Measurements from ENCODE around the gene SLC24A3. TPM values are rescaled to one million over a fixed set of nuclear protein-coding genes. Genes with fewer than 3 reads are reported as not detected.

The SLC24A3 gene
- total and polyA plus RNA-seq, 2 of the 13 experiments (the other 11 are each of a cell fraction or from before 2014, with no cell fraction given) = not detected

DNA sequence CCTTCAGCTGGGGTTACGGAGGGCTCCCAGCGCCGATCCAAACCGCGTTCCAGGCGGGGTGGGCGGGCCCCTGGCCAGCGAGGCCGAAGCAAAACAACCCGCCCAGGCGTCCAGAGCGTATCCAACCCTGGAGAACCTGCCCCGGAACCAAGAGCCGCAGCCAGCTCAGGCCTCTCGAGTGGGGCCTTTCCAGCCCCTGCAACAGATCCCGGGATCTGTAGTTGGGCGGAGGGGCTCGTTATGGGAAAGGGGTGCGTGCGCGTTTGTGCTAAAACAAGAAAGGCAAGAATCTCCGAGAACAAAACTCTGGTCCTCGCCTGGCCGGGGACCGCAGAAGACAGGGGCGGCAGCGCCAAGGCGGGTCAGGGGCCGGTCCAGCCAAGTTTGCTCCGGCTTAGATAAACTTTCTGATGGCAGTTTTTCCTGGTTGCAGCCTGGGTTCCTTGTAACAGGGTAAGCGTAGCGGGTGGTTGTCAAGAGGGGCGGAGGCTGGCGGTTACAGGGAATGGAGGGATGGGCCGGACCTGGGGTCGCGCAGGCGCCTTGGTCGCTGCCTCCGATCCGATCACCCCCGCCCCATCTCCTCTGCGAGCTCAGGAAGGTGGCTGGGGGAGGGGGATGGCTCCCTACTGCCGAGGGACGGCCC, 545.2 kb downstream of the SLC24A3 start (continued):
- TF ChIP-seq CSRNP2 (CRISPR knock-in tag; conservative IDR thresholded peaks at IDR 0.05; ENCODE audit: low read depth) (no peak), SMARCC2 (IDR thresholded peaks at IDR 0.05) (no peak), SCMH1 (CRISPR knock-in tag; IDR thresholded peaks at IDR 0.05; ENCODE audit: borderline replicate concordance) (no peak), HNRNPUL1 (IDR thresholded peaks at IDR 0.05; ENCODE audit: low read depth, low read length) (no peak), ZNF549 (CRISPR knock-in tag; IDR thresholded peaks at IDR 0.05) (no peak), PHF8 (CRISPR knock-in tag; IDR thresholded peaks at IDR 0.05) (peak; percentile 74), ZNF768 (CRISPR knock-in tag; IDR thresholded peaks at IDR 0.05) (peak; percentile 59; the same call in 1 of the 2 replicates), ATAD3A (CRISPR knock-in tag; IDR thresholded peaks at IDR 0.05) (0 out of 2 replicates have a peak, but pooled peaks have one; percentile 49), HMG20B (CRISPR knock-in tag; conservative IDR thresholded peaks at IDR 0.05) (no peak), TCF7L2 (IDR thresholded peaks at IDR 0.05; ENCODE audit: low read depth, low read length) (no peak), SALL1 (CRISPR knock-in tag; IDR thresholded peaks at IDR 0.05) (peak; percentile 65; the same call in 1 of the 2 replicates), ZSCAN31 (CRISPR knock-in tag; IDR thresholded peaks at IDR 0.05; ENCODE audit: low read depth) (peak; percentile 65; the same call in 1 of the 2 replicates), FOSL2 (CRISPR knock-in tag; IDR thresholded peaks at IDR 0.05) (no peak), NR2F2 (IDR thresholded peaks at IDR 0.05; ENCODE audit: borderline replicate concordance, low read depth) (no peak), RXRA (CRISPR knock-in tag; IDR thresholded peaks at IDR 0.05) (no peak; the same call in 1 of the 2 replicates)
- TF ChIP-seq, protein P1, sequence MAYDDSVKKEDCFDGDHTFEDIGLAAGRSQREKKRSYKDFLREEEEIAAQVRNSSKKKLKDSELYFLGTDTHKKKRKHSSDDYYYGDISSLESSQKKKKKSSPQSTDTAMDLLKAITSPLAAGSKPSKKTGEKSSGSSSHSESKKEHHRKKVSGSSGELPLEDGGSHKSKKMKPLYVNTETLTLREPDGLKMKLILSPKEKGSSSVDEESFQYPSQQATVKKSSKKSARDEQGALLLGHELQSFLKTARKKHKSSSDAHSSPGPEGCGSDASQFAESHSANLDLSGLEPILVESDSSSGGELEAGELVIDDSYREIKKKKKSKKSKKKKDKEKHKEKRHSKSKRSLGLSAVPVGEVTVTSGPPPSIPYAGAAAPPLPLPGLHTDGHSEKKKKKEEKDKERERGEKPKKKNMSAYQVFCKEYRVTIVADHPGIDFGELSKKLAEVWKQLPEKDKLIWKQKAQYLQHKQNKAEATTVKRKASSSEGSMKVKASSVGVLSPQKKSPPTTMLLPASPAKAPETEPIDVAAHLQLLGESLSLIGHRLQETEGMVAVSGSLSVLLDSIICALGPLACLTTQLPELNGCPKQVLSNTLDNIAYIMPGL (CRISPR knock-in tag; IDR thresholded peaks at IDR 0.05; ENCODE audit: borderline replicate concordance in 1 of 2, low read depth in 1 of 2) = peak; percentile 40 to 47; a peak in 2 of 4 replicates
- TF ChIP-seq, protein P2, sequence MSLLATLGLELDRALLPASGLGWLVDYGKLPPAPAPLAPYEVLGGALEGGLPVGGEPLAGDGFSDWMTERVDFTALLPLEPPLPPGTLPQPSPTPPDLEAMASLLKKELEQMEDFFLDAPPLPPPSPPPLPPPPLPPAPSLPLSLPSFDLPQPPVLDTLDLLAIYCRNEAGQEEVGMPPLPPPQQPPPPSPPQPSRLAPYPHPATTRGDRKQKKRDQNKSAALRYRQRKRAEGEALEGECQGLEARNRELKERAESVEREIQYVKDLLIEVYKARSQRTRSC (CRISPR knock-in tag; IDR thresholded peaks at IDR 0.05; ENCODE audit: low read depth) = no peak
- TF ChIP-seq, protein P3, sequence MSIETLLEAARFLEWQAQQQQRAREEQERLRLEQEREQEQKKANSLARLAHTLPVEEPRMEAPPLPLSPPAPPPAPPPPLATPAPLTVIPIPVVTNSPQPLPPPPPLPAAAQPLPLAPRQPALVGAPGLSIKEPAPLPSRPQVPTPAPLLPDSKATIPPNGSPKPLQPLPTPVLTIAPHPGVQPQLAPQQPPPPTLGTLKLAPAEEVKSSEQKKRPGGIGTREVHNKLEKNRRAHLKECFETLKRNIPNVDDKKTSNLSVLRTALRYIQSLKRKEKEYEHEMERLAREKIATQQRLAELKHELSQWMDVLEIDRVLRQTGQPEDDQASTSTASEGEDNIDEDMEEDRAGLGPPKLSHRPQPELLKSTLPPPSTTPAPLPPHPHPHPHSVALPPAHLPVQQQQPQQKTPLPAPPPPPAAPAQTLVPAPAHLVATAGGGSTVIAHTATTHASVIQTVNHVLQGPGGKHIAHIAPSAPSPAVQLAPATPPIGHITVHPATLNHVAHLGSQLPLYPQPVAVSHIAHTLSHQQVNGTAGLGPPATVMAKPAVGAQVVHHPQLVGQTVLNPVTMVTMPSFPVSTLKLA (IDR thresholded peaks at IDR 0.05) = no peak
